Epithelial cell of proximal tubule (primary cell): ENCODE data around the gene TOLLIP. TPM values are rescaled to one million over a fixed set of nuclear protein-coding genes. Genes with fewer than 3 reads are reported as not detected.

Experiments
- DNase-seq: peaks from one replicate; pipeline ENCODE4 v3.0.0-alpha.2; 2011; ENCODE audit warnings: low read depth
- H3K4me3 ChIP-seq: 2 replicates; pipeline ENCODE4 v1.5.1; 2011; ENCODE audit warnings: low read depth, mild to moderate bottlenecking, low read length
- CTCF ChIP-seq: conservative IDR thresholded peaks from 2 replicates; pipeline ENCODE4 v1.5.1; 2012; ENCODE audit warnings: low read depth, mild to moderate bottlenecking, low read length
- total RNA-seq: library from RNA; depleted of rRNA; stranded (reverse); fragments of >200 nt; gene quantifications from 2 replicates; pipeline ENCODE4 v1.2.3, GENCODE V29; 2015

Gene TOLLIP
- total RNA-seq, 1 donor from 2014 or later, result 22.0 TPM

DNA sequence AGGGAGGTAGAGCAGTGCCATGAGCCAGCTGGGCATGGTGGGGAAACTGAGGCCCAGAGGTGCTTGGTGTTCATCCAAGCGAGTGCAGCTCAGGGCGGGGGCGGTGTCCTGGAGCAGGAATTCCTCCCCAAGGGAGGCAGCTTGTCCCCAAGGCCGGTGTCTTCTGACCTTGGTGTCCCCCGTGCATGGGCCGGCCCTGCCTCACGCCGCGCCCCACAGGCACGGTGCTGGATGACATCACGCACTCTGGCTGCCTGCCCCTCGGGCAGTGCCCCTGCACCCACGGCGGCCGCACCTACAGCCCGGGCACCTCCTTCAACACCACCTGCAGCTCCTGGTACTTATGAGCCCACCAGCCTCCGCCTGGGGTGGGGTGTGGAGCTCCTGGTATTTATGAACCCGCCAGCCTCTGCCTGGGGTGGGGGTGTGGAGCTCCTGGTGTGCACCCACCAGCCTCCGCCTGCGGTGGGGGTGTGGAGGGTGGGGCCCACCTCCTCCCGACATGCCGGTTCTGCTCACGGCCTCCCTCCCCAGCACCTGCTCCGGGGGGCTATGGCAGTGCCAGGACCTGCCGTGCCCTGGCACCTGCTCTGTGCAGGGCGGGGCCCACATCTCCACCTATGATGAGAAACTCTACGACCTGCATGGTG, 79.8 kb downstream of the TOLLIP start:
- no peak overlapping the region for H3K4me3 ChIP-seq
- DNase-seq, result no peak
- no peak for TF ChIP-seq CTCF

DNA sequence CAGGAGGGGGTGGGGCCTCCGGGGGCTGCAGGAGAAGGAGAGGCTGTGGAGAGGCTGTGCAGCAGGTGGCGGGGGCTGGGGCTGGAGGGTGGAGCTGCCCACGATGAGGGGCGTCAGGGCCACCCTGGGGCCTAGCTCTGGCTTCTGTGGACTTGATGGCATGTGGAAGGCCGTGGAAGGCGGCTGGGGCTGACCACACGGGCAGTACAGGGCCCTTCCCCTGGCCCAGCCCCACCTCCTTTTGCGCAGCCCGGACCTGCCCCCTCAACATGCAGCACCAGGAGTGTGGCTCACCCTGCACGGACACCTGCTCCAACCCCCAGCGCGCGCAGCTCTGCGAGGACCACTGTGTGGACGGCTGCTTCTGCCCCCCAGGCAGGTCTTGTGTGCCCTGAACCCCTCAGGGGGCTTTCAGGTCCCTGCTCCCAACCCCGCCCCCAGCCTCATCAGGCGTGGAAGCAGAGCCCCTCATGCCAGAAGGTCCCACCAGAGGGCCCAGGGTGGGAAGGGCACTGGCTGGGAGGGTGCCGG, 80.4 kb downstream of the TOLLIP start:
- DNase-seq, result no peak
- TF ChIP-seq CTCF, result no peak
- H3K4me3 ChIP-seq, result no peak overlapping the region

DNA sequence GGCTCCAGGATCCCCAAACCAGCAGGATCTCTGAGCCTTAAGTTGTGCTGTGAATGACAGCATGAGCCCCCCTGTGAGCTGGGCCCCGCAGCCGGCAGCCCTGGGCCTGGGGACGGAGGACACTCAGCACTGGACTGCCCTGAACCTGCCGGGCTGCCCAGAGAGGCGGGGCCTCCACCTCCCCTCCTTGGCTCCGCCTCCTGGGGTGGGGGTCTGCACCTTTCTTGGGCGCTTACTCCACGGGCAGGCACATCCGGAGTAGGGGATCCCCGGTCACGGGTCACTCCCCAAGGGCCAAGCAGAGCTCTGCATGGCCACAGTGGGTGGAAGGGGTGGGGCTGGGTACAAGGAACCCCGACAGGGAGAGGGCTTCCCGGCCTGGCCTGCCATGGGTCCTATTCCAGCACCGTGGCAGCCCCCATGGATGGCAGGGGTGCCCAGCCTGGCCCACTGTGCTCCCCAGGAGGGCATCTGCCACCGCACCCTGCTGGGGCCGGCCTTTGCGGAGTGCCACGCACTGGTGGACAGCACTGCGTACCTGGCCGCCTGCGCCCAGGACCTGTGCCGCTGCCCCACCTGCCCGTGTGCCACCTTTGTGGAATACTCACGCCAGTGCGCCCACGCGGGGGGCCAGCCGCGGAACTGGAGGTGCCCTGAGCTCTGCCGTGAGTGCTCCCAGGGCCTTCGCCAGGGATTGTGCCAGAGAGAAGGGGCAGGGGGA, 81.2 kb downstream of the TOLLIP start:
- no peak for DNase-seq
- TF ChIP-seq CTCF, result no peak
- H3K4me3 ChIP-seq, result no peak overlapping the region

DNA sequence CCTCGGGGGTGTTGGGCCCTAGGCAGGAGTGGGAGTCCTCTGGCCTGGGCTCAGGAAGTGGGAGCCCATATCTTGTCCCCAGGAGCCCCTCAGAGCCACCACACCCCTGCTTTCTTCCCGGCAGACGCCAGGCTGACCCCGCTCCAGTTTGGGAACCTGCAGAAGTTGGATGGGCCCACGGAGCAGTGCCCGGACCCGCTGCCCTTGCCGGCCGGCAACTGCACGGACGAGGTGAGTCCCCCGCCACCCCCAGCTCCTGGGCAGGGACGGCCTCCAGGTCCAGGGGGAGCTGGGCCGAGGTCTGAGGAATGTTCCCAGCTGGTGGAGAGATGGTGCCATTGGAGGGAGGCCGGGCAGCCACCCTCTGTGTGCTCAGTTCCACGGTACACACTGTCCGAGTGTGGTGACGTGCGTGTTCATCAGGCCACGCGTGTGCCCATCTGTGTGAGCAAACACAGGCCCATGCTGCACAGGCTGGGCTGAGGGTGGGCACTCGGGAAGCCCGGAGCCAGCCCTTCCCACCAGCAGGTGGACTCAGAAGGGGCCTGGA, 81.8 kb downstream of the TOLLIP start:
- no peak overlapping the region for H3K4me3 ChIP-seq
- DNase-seq, result no peak
- TF ChIP-seq CTCF, result no peak

DNA sequence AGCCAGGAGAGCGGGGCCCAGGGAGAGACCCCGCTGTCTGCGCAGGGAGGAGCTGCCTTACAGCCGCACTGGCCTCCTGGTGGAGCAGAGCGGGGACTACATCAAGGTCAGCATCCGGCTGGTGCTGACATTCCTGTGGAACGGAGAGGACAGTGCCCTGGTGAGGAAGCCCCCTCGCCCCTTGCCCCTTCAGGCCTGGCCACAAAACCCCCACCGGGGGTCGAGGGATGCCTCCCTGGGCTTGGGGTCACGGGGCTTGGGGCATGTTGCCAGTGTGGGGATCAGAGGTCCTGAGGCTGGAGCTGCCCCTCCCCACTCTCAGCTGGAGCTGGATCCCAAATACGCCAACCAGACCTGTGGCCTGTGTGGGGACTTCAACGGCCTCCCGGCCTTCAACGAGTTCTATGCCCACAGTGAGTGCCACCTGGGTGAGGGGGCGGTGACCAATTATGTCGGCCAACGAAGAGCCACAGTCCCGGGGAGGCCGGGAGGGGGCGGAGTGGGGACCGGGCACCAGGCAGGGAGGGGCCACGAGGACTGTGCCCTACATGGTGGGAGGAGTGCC, 82.4 kb downstream of the TOLLIP start:
- no peak overlapping the region for H3K4me3 ChIP-seq
- TF ChIP-seq CTCF, result no peak
- no peak for DNase-seq

DNA sequence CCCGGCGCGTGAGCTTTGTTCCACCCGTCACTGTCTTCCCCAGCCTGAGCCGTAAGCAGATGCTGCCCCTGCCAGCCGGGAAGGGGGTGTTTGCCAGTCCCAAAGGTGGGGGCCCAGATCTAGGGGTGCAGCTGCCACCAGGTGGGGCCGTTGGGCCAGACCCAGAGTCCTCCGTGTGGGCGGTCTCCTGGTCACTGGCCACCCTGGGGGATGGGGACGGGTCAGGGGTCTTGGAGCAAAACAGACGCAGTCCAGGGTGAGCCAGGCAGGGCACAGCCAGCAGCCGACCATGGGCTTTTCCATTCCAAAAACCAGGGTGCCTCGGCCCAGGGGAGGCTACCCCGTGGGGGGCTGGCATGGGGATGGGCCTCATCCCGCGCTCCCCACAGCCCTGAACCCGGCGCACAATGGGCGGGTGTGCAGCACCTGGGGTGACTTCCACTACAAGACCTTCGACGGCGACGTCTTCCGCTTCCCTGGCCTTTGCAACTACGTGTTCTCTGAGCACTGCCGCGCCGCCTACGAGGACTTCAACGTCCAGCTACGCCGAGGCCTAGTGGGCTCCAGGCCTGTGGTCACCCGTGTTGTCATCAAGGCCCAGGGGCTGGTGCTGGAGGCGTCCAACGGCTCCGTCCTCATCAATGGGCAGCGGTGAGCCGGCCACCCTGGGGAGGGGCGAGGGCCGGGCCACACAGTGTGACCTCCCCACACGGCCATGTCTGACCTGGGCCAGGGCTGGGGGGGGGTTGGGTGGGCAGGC, 83.0 kb downstream of the TOLLIP start:
- DNase-seq, result no peak
- H3K4me3 ChIP-seq, result no peak overlapping the region
- TF ChIP-seq CTCF, result peak; percentile 15
